HepG2 (cell line): ENCODE measurements around the gene SECTM1. TPM values are rescaled to one million over a fixed set of nuclear protein-coding genes. Genes with fewer than 3 reads are reported as not detected.

Experiments used
- ATAD3A ChIP-seq: sonication (generic); formaldehyde crosslinking; IDR thresholded peaks from 2 replicates; pipeline ENCODE4 v1.4.0; 2020; ENCODE audit warnings: missing genetic modification reagents
- GLI4 ChIP-seq: sonication (generic); formaldehyde crosslinking; IDR thresholded peaks from 2 replicates; pipeline ENCODE4 v1.5.1; 2020; ENCODE audit warnings: missing genetic modification reagents, mild to moderate bottlenecking, moderate library complexity, borderline replicate concordance
- HDAC1 ChIP-seq: sonication (generic); formaldehyde crosslinking; IDR thresholded peaks from 2 replicates; pipeline ENCODE4 v1.5.1; 2020; ENCODE audit warnings: mild to moderate bottlenecking, missing genetic modification reagents
- HNRNPUL1 ChIP-seq: fragments of 200-400 bp; formaldehyde crosslinking; IDR thresholded peaks from 2 replicates; pipeline ENCODE4 v1.6.1; 2017; ENCODE audit warnings: low read depth, mild to moderate bottlenecking, low read length, moderate library complexity
- MAF1 ChIP-seq: sonication (generic); formaldehyde crosslinking; IDR thresholded peaks from 2 replicates; pipeline ENCODE4 v1.5.0; 2020; ENCODE audit warnings: missing genetic modification reagents, borderline replicate concordance
- NFRKB ChIP-seq: fragments of 450-650 bp; IDR thresholded peaks from 2 replicates; pipeline ENCODE4 v1.6.1; 2017
- PAWR ChIP-seq: sonication (generic); formaldehyde crosslinking; IDR thresholded peaks from 2 replicates; pipeline ENCODE4 v1.4.0; 2020; ENCODE audit warnings: missing genetic modification reagents, mild to moderate bottlenecking, borderline replicate concordance
- POGZ ChIP-seq: sonication (generic); formaldehyde crosslinking; IDR thresholded peaks from 2 replicates; pipeline ENCODE4 v1.4.0; 2020; ENCODE audit warnings: mild to moderate bottlenecking, missing genetic modification reagents
- RNF2 ChIP-seq: fragments of 450-650 bp; conservative IDR thresholded peaks from 2 replicates; pipeline ENCODE4 v1.6.1; 2016; ENCODE audit warnings: low read depth
- TBX3 ChIP-seq: fragments of 450-650 bp; IDR thresholded peaks from 2 replicates; pipeline ENCODE4 v1.6.1; 2017; ENCODE audit warnings: antibody characterized with exemption, mild to moderate bottlenecking, inconsistent platforms, borderline replicate concordance
- ZBTB1 ChIP-seq: sonication (generic); formaldehyde crosslinking; IDR thresholded peaks from 2 replicates; pipeline ENCODE4 v1.4.0; 2020; ENCODE audit warnings: missing genetic modification reagents, borderline replicate concordance
- ZBTB7A ChIP-seq: sonication (generic); formaldehyde crosslinking; IDR thresholded peaks from 2 replicates; pipeline ENCODE4 v1.8.0; 2022; ENCODE audit warnings: mild to moderate bottlenecking, missing genetic modification reagents
- ZNF501 ChIP-seq: sonication (generic); formaldehyde crosslinking; IDR thresholded peaks from 2 replicates; pipeline ENCODE4 v1.5.1; 2020; ENCODE audit warnings: mild to moderate bottlenecking, moderate library complexity, missing genetic modification reagents
- ZNF543 ChIP-seq: sonication (generic); formaldehyde crosslinking; IDR thresholded peaks from 2 replicates; pipeline ENCODE4 v1.4.0; 2020; ENCODE audit warnings: mild to moderate bottlenecking, missing genetic modification reagents
- ZNF558 ChIP-seq: sonication (generic); formaldehyde crosslinking; IDR thresholded peaks from 2 replicates; pipeline ENCODE4 v1.9.0; 2022; ENCODE audit warnings: mild to moderate bottlenecking, missing genetic modification reagents, borderline replicate concordance
- ZNF792 ChIP-seq: IDR thresholded peaks from 2 replicates; pipeline ENCODE4 v1.6.1; 2016
- polyA plus RNA-seq, 8 experiments: library from polyadenylated mRNA; depleted of rRNA in 3 of 8; stranded (reverse) in 7 of 8; unstranded in 1 of 8; fragments of >200 nt; fragmentation: Illumina TruSeq in 4 of 8; extraction: Trizol in 4 of 8; gene quantifications; 2 replicates each; pipeline versions ENCODE4 v1.2.1 to v1.2.3, GENCODE V29; 2011 to 2016; ENCODE audit warnings: low read depth in 4 of 8, missing spikeins in 1 of 8, mixed read lengths in 1 of 8; ENCODE audit not compliant: insufficient read depth in 1 of 8
- total RNA-seq, 5 experiments: library from RNA; depleted of rRNA; stranded (reverse); fragments of >200 nt; fragmentation: Illumina TruSeq; extraction: Trizol; gene quantifications; 2 replicates each; pipeline ENCODE4 v1.2.3, GENCODE V29; 2016; ENCODE audit warnings: low read depth in 1 of 5
- TF ChIP-seq, protein P1 (sequence below): sonication (generic); formaldehyde crosslinking; conservative IDR thresholded peaks from 2 replicates; pipeline ENCODE4 v1.8.0; 2022; ENCODE audit warnings: missing genetic modification reagents
- TF ChIP-seq, protein P2 (sequence below): sonication (generic); formaldehyde crosslinking; IDR thresholded peaks from 2 replicates; pipeline ENCODE4 v1.5.0; 2020; ENCODE audit warnings: mild to moderate bottlenecking, missing genetic modification reagents
- TF ChIP-seq, protein P3 (sequence below): sonication (generic); formaldehyde crosslinking; IDR thresholded peaks from 2 replicates; pipeline ENCODE4 v1.9.0; 2021; ENCODE audit warnings: missing genetic modification reagents, borderline replicate concordance
- TF ChIP-seq, protein P4 (sequence below): IDR thresholded peaks from 2 replicates; pipeline ENCODE4 v1.6.1; 2016; ENCODE audit warnings: missing compliant biosample characterization, missing genetic modification reagents, borderline replicate concordance

SECTM1 gene
- total and polyA plus RNA-seq, 2 of the 13 experiments (the other 11 are each of a cell fraction or from before 2014, with no cell fraction given): 3.5 to 5.3 TPM

DNA sequence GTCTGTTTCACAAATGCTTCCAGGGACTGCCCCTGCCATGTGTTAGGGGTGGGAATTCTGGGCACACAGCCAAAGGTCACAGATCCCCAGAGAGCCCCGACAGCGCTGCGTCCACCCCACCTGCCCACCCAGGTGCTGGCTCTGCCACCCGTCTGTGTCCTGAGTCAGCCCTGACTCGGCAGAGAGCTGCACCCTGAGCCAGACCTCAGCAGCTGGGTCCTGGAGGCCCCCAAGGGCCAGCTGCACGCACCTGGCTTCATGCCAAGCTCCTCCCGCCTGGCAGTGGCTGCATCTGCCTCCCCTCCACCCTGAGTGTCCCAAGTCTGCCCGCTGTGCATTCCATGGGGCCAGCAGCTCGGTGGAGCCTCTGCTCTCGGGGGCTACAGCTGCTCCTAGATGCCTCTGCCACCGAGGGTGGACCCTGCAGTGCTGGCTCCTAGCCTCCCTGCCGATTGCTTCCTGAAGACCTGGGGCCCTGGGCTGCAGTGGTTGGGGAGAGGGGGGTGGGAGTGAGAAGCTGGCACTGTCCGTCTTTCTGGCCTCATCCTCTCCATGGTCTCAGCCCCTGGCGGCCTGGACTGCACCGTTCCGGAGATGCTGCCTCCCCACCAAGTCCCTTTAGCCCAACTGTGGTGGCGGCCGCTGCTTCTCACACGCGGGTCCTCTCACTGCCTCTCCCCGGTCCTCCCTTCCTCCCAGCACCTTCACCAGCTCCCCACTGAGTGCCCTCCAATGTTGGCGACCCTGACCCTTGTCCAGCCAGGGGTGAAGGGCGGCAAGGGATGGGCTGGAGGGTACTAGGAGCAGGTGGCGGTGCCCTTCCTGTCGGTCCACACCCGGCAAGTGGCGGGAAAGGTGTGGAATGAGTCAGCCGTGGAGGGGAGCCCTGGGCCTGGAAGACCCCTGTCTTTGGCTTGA, 3.0 kb downstream of the SECTM1 start (continued):
- no peak for TF ChIP-seq ATAD3A (CRISPR knock-in tag)
- TF ChIP-seq, protein P1, sequence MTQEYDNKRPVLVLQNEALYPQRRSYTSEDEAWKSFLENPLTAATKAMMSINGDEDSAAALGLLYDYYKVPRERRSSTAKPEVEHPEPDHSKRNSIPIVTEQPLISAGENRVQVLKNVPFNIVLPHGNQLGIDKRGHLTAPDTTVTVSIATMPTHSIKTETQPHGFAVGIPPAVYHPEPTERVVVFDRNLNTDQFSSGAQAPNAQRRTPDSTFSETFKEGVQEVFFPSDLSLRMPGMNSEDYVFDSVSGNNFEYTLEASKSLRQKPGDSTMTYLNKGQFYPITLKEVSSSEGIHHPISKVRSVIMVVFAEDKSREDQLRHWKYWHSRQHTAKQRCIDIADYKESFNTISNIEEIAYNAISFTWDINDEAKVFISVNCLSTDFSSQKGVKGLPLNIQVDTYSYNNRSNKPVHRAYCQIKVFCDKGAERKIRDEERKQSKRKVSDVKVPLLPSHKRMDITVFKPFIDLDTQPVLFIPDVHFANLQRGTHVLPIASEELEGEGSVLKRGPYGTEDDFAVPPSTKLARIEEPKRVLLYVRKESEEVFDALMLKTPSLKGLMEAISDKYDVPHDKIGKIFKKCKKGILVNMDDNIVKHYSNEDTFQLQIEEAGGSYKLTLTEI (CRISPR knock-in tag): no peak
- TF ChIP-seq, protein P2, sequence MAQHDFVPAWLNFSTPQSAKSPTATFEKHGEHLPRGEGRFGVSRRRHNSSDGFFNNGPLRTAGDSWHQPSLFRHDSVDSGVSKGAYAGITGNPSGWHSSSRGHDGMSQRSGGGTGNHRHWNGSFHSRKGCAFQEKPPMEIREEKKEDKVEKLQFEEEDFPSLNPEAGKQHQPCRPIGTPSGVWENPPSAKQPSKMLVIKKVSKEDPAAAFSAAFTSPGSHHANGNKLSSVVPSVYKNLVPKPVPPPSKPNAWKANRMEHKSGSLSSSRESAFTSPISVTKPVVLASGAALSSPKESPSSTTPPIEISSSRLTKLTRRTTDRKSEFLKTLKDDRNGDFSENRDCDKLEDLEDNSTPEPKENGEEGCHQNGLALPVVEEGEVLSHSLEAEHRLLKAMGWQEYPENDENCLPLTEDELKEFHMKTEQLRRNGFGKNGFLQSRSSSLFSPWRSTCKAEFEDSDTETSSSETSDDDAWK (CRISPR knock-in tag): no peak
- no peak for TF ChIP-seq NFRKB
- TF ChIP-seq MAF1 (CRISPR knock-in tag): no peak
- TF ChIP-seq, protein P3, sequence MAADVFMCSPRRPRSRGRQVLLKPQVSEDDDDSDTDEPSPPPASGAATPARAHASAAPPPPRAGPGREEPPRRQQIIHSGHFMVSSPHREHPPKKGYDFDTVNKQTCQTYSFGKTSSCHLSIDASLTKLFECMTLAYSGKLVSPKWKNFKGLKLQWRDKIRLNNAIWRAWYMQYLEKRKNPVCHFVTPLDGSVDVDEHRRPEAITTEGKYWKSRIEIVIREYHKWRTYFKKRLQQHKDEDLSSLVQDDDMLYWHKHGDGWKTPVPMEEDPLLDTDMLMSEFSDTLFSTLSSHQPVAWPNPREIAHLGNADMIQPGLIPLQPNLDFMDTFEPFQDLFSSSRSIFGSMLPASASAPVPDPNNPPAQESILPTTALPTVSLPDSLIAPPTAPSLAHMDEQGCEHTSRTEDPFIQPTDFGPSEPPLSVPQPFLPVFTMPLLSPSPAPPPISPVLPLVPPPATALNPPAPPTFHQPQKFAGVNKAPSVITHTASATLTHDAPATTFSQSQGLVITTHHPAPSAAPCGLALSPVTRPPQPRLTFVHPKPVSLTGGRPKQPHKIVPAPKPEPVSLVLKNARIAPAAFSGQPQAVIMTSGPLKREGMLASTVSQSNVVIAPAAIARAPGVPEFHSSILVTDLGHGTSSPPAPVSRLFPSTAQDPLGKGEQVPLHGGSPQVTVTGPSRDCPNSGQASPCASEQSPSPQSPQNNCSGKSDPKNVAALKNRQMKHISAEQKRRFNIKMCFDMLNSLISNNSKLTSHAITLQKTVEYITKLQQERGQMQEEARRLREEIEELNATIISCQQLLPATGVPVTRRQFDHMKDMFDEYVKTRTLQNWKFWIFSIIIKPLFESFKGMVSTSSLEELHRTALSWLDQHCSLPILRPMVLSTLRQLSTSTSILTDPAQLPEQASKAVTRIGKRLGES (CRISPR knock-in tag): no peak
- peak; percentile 88; the same call in 1 of the 2 replicates for TF ChIP-seq HDAC1 (CRISPR knock-in tag)
- peak; percentile 37; the same call in 1 of the 2 replicates for TF ChIP-seq ZNF792 (CRISPR knock-in tag)
- TF ChIP-seq ZNF543 (CRISPR knock-in tag): peak; percentile 96
- no peak for TF ChIP-seq ZNF558
- TF ChIP-seq ZBTB7A: peak; percentile 93
- TF ChIP-seq RNF2: no peak
- no peak for TF ChIP-seq ZBTB1 (CRISPR knock-in tag)
- TF ChIP-seq TBX3: no peak
- no peak for TF ChIP-seq PAWR (CRISPR knock-in tag)
- TF ChIP-seq ZNF501: peak; percentile 58; the same call in 1 of the 2 replicates
- no peak; the same call in 1 of the 2 replicates for TF ChIP-seq POGZ (CRISPR knock-in tag)
- TF ChIP-seq GLI4 (CRISPR knock-in tag): no peak
- TF ChIP-seq, protein P4, sequence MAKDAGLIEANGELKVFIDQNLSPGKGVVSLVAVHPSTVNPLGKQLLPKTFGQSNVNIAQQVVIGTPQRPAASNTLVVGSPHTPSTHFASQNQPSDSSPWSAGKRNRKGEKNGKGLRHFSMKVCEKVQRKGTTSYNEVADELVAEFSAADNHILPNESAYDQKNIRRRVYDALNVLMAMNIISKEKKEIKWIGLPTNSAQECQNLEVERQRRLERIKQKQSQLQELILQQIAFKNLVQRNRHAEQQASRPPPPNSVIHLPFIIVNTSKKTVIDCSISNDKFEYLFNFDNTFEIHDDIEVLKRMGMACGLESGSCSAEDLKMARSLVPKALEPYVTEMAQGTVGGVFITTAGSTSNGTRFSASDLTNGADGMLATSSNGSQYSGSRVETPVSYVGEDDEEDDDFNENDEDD (CRISPR knock-in tag): 0 out of 2 replicates have a peak, but pooled peaks have one; percentile 10
- TF ChIP-seq HNRNPUL1: no peak
